K562 (cell line): ENCODE results near the gene CD84. TPM values are rescaled to one million over a fixed set of nuclear protein-coding genes. Genes with fewer than 3 reads are reported as not detected.
A peak's percentile ranks its signal among the peaks of the same experiment; 100 is the strongest.

Source experiments
- ETV1 ChIP-seq: fragments of 450-650 bp; conservative IDR thresholded peaks from 2 replicates; pipeline ENCODE4 v1.6.1; 2016; ENCODE audit warnings: missing genetic modification characterization, control low read depth, low read depth, missing compliant biosample characterization
- KLF10 ChIP-seq: fragments of 250-450 bp; sonication (Bioruptor Pico); IDR thresholded peaks from 2 replicates; pipeline ENCODE4 v1.6.1; 2021; ENCODE audit warnings: matching md5 sums
- PYGO2 ChIP-seq: fragments of 450-650 bp; IDR thresholded peaks from 2 replicates; pipeline ENCODE4 v1.6.1; 2016; ENCODE audit warnings: mild to moderate bottlenecking, missing genetic modification characterization, moderate library complexity, missing compliant biosample characterization
- REST ChIP-seq, 2 experiments: fragments of 450-650 bp; formaldehyde crosslinking in 1 of 2; IDR thresholded peaks; 2 replicates each; pipeline versions ENCODE4 v1.4.0 to v1.6.1; 2014 to 2020; ENCODE audit warnings: mild to moderate bottlenecking in 2 of 2, borderline replicate concordance in 1 of 2, low read depth in 1 of 2
- RFX1 ChIP-seq: fragments of 450-650 bp; IDR thresholded peaks from 2 replicates; pipeline ENCODE4 v1.6.1; 2016; ENCODE audit warnings: mild to moderate bottlenecking, moderate library complexity
- ZNF3 ChIP-seq: fragments of 250-450 bp; sonication (Bioruptor Pico); IDR thresholded peaks from 2 replicates; pipeline ENCODE4 v1.5.0; 2021; ENCODE audit warnings: mild to moderate bottlenecking, moderate library complexity
- polyA plus RNA-seq, 8 experiments: library from polyadenylated mRNA; depleted of rRNA in 4 of 8; stranded (reverse) in 5 of 8; unstranded in 3 of 8; fragments of >200 nt; fragmentation: Nextera tagmentation in 2 of 8; fragmentation: Illumina TruSeq in 1 of 8; extraction: Ambion mirVana in 2 of 8; extraction: Trizol in 1 of 8; gene quantifications; 2 replicates each; pipeline versions ENCODE4 v1.2.1 to v1.2.3, GENCODE V29; 2011 to 2014; ENCODE audit warnings: inconsistent platforms in 1 of 8, missing spikeins in 1 of 8
- total RNA-seq, 7 experiments: library from RNA; depleted of rRNA in 6 of 7; stranded (reverse); fragments of >200 nt in 6 of 7; fragmentation: Illumina TruSeq in 2 of 7; extraction: Trizol in 2 of 7; gene quantifications; 2 replicates each; pipeline versions ENCODE4 v1.2.1 to v1.2.3, GENCODE V29; 2011 to 2021; ENCODE audit warnings: low replicate concordance in 1 of 7

The CD84 gene
- total and polyA plus RNA-seq, 9 of the 15 experiments (the other 6 are each of a cell fraction or from before 2014, with no cell fraction given) = 0.82 to 6.8 (median 2.0) TPM

- TF ChIP-seq PYGO2 (tag) (0 out of 2 replicates have a peak, but pooled peaks have one; percentile 11), ETV1 (tag) (0 out of 2 replicates have a peak, but pooled peaks have one; percentile 36), RFX1 (no peak), KLF10 (CRISPR knock-in tag) (no peak), REST (IDR thresholded peaks at IDR 0.05; ENCODE audit: borderline replicate concordance) (no peak), REST (CRISPR knock-in tag; IDR thresholded peaks at IDR 0.05; ENCODE audit: low read depth) (no peak), ZNF3 (CRISPR knock-in tag) (no peak)
Measured at GRCh38 chr1:160550572-160551034, 28.7 kb downstream of the CD84 start (continued).
